ENCODE data around the gene DACT3. TPM values are rescaled to one million over a fixed set of nuclear protein-coding genes. Genes with fewer than 3 reads are reported as not detected.
A peak's percentile ranks its signal among the peaks of the same experiment; 100 is the strongest.

DACT3 gene
- total RNA-seq, 6 donors from 2014 or later = 1.8 to 12.0 (median 4.0) TPM

- TF ChIP-seq POLR2AphosphoS5 (IDR thresholded peaks at IDR 0.05) (no peak), POLR2A (IDR thresholded peaks at IDR 0.05) (no peak), EP300 (IDR thresholded peaks at IDR 0.05) (no peak)
- TF ChIP-seq, protein P1, sequence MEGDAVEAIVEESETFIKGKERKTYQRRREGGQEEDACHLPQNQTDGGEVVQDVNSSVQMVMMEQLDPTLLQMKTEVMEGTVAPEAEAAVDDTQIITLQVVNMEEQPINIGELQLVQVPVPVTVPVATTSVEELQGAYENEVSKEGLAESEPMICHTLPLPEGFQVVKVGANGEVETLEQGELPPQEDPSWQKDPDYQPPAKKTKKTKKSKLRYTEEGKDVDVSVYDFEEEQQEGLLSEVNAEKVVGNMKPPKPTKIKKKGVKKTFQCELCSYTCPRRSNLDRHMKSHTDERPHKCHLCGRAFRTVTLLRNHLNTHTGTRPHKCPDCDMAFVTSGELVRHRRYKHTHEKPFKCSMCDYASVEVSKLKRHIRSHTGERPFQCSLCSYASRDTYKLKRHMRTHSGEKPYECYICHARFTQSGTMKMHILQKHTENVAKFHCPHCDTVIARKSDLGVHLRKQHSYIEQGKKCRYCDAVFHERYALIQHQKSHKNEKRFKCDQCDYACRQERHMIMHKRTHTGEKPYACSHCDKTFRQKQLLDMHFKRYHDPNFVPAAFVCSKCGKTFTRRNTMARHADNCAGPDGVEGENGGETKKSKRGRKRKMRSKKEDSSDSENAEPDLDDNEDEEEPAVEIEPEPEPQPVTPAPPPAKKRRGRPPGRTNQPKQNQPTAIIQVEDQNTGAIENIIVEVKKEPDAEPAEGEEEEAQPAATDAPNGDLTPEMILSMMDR (IDR thresholded peaks at IDR 0.05) = no peak
Measured at GRCh38 chr19:46698395-46699321, 37.7 kb upstream of the DACT3 start.

DNA sequence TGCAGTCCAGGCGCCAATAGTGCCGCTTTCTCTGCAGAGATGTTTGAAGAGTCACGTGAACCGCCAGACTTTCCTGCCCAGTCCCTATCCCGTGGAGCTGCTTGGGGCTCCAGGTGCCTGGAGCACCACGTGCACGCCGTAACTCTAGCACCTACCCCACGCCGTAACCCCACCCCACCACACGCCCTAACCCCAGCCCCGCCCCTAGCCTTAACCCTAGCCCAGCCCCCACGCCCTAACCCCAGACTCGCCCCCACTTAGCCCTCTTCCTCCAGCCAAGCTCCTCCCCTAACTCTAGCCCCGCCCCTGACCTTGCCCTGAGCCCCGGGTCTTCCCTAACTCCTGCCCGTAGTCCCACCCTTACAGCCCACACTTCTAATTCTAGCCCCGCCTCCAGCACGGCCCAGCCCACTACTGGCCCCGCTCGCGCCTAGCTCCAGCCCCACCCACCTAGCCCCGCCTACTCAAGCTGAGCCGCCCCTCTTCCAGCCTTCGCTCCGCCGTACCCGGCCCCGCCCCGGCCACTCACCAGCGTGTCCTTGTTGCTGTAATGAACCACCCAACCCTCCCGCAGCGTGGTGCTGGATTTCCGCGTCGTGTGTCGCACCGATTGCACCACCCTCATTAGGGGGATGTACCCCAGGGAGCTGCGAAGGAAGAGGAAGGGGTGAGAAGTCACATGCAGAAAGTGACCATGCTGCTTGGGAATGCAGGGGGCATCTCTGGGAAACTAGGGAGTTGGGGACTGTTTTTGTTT lies 36.4 kb upstream of the DACT3 start:
- Histone ChIP-seq H3K36me3 (peaks cover 48 to 91% (median 84%) of the 10 kb centered on the region in 4 donors), H3K4me1 (peaks cover 6 to 13% (median 8%) of the 10 kb centered on the region in 4 donors), H3K27me3 (no peaks in the 10 kb centered on the region), H3K9me3 (no peaks in the 10 kb centered on the region), H3K27ac (peak overlapping the region in 2 of 4 donors; percentile 16 to 28), H3K4me3 (peak overlapping the region in 3 of 4 donors; percentile 9 to 21 (median 18))
- ATAC-seq (ENCODE audit: low FRiP score in 2 of 2) (peak; percentile 96 to 97), DNase-seq (peak; percentile 94 to 96)
- 35 to 40% methylated on average over 32 to 39 of the region's 39 CpGs for WGBS, 2 donors
- TF ChIP-seq EP300 (IDR thresholded peaks at IDR 0.05) (no peak), POLR2AphosphoS5 (IDR thresholded peaks at IDR 0.05) (peak in 1 of 2 donors; percentile 20), POLR2A (IDR thresholded peaks at IDR 0.05) (no peak)
- TF ChIP-seq, protein P1 (IDR thresholded peaks at IDR 0.05) = no peak

More at GRCh38 chr19:46698395-46699321, 37.7 kb upstream of the DACT3 start:
- H3K4me3 ChIP-seq = no peak overlapping the region
- no peak overlapping the region for H3K27ac ChIP-seq
- no peak for DNase-seq
- H3K27me3 ChIP-seq = no peaks in the 10 kb centered on the region
- peaks cover 6 to 13% (median 8%) of the 10 kb centered on the region in 4 donors for H3K4me1 ChIP-seq
- H3K36me3 ChIP-seq = peaks cover 38 to 91% (median 80%) of the 10 kb centered on the region in 4 donors
- ATAC-seq (ENCODE audit: low FRiP score in 2 of 2) = no peak
- 88 to 96% methylated on average over 11 of the region's 11 CpGs for WGBS, 2 donors
- H3K9me3 ChIP-seq = no peaks in the 10 kb centered on the region

DNA sequence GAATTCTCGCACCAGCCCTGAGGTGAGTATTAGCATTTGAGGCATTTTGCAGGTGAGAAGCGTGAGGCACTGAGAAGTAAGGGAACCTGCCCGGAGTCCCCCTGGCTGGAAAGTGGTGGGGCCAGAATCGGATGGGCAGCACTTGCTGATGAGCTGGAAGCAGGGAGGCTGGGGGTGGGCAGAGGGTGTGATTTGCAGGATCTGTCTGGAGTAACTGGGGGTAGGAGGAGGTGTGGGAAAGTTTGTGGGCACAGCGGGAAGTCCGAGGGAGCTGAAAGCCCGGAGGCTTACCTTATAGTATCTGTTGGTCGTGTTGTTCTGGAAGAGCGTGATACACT lies 35.9 kb upstream of the DACT3 start:
- WGBS, 2 donors = 80 to 83% methylated on average over 9 of the region's 9 CpGs
- TF ChIP-seq POLR2A (IDR thresholded peaks at IDR 0.05) (no peak), POLR2AphosphoS5 (IDR thresholded peaks at IDR 0.05) (no peak), EP300 (IDR thresholded peaks at IDR 0.05) (no peak)
- TF ChIP-seq, protein P1 (IDR thresholded peaks at IDR 0.05) = no peak
- Histone ChIP-seq H3K27ac (no peak overlapping the region), H3K4me1 (peaks cover 6 to 13% (median 8%) of the 10 kb centered on the region in 4 donors), H3K36me3 (peaks cover 50 to 91% (median 85%) of the 10 kb centered on the region in 4 donors), H3K9me3 (no peaks in the 10 kb centered on the region), H3K27me3 (no peaks in the 10 kb centered on the region), H3K4me3 (peak overlapping the region in 2 of 4 donors; percentile 9 to 21)
- ATAC-seq (ENCODE audit: low FRiP score in 2 of 2) = no peak
- DNase-seq = no peak

GRCh38 chr19:46696052-46696451 lies 35.1 kb upstream of the DACT3 start:
- Histone ChIP-seq H3K9me3 (no peaks in the 10 kb centered on the region), H3K27me3 (no peaks in the 10 kb centered on the region), H3K36me3 (peaks cover 52 to 91% (median 85%) of the 10 kb centered on the region in 4 donors), H3K27ac (no peak overlapping the region), H3K4me1 (peaks cover 6 to 13% (median 8%) of the 10 kb centered on the region in 4 donors), H3K4me3 (no peak overlapping the region)
- 96 to 98% methylated on average over 10 of the region's 10 CpGs for WGBS, 2 donors
- TF ChIP-seq POLR2AphosphoS5 (IDR thresholded peaks at IDR 0.05) = no peak
- TF ChIP-seq, protein P1 (IDR thresholded peaks at IDR 0.05) = no peak
- TF ChIP-seq EP300 (IDR thresholded peaks at IDR 0.05) = no peak
- TF ChIP-seq POLR2A (IDR thresholded peaks at IDR 0.05) = no peak
- ATAC-seq (ENCODE audit: low FRiP score in 2 of 2) = no peak
- DNase-seq = no peak

Data from upper lobe of left lung (tissue), 6 donors.